ENCODE data around the gene TMEM213.

TMEM213 gene

GRCh38 chr7:138770904-138771303 lies 26.9 kb upstream of the TMEM213 start:
- no peak overlapping the region for H3K4me3 ChIP-seq (ENCODE audit: control insufficient read depth, low read depth, low read length)
- TF ChIP-seq, protein P1, sequence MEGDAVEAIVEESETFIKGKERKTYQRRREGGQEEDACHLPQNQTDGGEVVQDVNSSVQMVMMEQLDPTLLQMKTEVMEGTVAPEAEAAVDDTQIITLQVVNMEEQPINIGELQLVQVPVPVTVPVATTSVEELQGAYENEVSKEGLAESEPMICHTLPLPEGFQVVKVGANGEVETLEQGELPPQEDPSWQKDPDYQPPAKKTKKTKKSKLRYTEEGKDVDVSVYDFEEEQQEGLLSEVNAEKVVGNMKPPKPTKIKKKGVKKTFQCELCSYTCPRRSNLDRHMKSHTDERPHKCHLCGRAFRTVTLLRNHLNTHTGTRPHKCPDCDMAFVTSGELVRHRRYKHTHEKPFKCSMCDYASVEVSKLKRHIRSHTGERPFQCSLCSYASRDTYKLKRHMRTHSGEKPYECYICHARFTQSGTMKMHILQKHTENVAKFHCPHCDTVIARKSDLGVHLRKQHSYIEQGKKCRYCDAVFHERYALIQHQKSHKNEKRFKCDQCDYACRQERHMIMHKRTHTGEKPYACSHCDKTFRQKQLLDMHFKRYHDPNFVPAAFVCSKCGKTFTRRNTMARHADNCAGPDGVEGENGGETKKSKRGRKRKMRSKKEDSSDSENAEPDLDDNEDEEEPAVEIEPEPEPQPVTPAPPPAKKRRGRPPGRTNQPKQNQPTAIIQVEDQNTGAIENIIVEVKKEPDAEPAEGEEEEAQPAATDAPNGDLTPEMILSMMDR (IDR thresholded peaks at IDR 0.05; ENCODE audit: control insufficient read depth, insufficient read depth, low read depth, low read length, missing control alignments) = no peak
- DNase-seq (ENCODE audit: low read depth) = no peak

- DNase-seq (ENCODE audit: low read depth) = no peak
- H3K4me3 ChIP-seq (ENCODE audit: control insufficient read depth, low read depth, low read length) = no peak overlapping the region
- TF ChIP-seq, protein P1 (IDR thresholded peaks at IDR 0.05; ENCODE audit: control insufficient read depth, insufficient read depth, low read depth, low read length, missing control alignments) = no peak
Observed at GRCh38 chr7:138773176-138773575, 24.6 kb upstream of the TMEM213 start.

- TF ChIP-seq, protein P1 (IDR thresholded peaks at IDR 0.05; ENCODE audit: control insufficient read depth, insufficient read depth, low read depth, low read length, missing control alignments) = no peak
- no peak for DNase-seq (ENCODE audit: low read depth)
- no peak overlapping the region for H3K4me3 ChIP-seq (ENCODE audit: control insufficient read depth, low read depth, low read length)
Observed at GRCh38 chr7:138773817-138774216, 24.0 kb upstream of the TMEM213 start.

GRCh38 chr7:138776166-138776833 lies 21.5 kb upstream of the TMEM213 start:
- TF ChIP-seq, protein P1 (IDR thresholded peaks at IDR 0.05; ENCODE audit: control insufficient read depth, insufficient read depth, low read depth, low read length, missing control alignments) = no peak
- no peak for DNase-seq (ENCODE audit: low read depth)

DNA sequence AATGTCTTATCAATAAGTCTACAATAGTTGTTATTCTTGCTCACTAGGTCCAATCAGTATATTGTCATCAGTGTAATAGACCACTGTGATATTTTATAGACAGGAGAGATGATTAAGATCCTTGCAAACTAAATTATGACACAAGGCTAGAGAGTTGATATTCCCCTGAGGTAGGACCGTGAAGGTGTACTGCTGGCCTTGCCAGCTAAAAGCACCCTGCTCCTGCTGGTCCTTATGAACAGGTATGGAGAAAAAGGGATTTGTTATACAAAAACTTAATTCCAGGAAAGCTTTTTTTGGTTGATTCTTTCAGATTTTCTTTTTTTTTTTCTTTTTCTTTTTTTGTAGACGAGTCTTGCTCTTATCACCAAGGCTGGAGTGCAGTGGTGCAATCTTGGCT lies 16.8 kb upstream of the TMEM213 start:
- TF ChIP-seq, protein P1 (IDR thresholded peaks at IDR 0.05; ENCODE audit: control insufficient read depth, insufficient read depth, low read depth, low read length, missing control alignments) = no peak
- H3K4me3 ChIP-seq (ENCODE audit: control insufficient read depth, low read depth, low read length) = no peak overlapping the region
- DNase-seq (ENCODE audit: low read depth) = no peak

More at GRCh38 chr7:138776166-138776833, 21.5 kb upstream of the TMEM213 start:
- no peak overlapping the region for H3K4me3 ChIP-seq (ENCODE audit: control insufficient read depth, low read depth, low read length)

DNA sequence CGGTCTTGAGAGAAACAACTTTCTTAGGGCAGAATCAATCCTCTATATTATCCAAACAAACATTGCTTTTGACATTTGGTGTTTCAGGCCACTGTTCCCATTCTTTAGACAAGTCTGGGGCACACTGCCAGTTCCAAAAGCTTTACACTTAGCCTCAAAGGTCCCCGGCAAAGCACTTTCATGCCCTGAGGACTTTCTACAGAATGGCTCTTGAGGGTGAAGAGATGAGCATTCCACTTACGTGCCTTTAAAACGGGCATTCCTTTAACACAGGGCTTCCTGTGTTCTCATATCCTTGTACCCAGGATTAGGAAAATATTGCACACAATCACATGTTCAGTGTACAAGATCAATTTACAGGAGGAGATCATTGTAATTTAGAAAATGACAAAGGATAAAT lies 13.1 kb upstream of the TMEM213 start:
- TF ChIP-seq, protein P1 (IDR thresholded peaks at IDR 0.05; ENCODE audit: control insufficient read depth, insufficient read depth, low read depth, low read length, missing control alignments) = no peak
- no peak overlapping the region for H3K4me3 ChIP-seq (ENCODE audit: control insufficient read depth, low read depth, low read length)
- DNase-seq (ENCODE audit: low read depth) = no peak
